ENCODE results near the gene TSTD1. TPM values are rescaled to one million over a fixed set of nuclear protein-coding genes. Genes with fewer than 3 reads are reported as not detected.
A peak's percentile ranks its signal among the peaks of the same experiment; 100 is the strongest.
"Not testable (repeated sequence)": the region's sequence is repeated elsewhere in the genome, so short reads cannot be mapped to it uniquely, and the experiment has no call there.

TSTD1 gene
- total RNA-seq, 1 experiment from 2014 or later, result 20.1 TPM

- TF ChIP-seq REST (IDR thresholded peaks at IDR 0.05; ENCODE audit: insufficient read depth in 1 of 2, low read depth in 2 of 2, low read length in 1 of 2) (no peak), CTCF (IDR thresholded peaks at IDR 0.05) (peak; percentile 56)
- peak; percentile 35 for DNase-seq (ENCODE audit: low read depth, low spot score)
- H3K27ac ChIP-seq (ENCODE audit: low read length), result no peak overlapping the region
- H3K4me3 ChIP-seq (ENCODE audit: low read depth in 2 of 2, low read length in 2 of 2), result no peak overlapping the region
- no TSS peak for BruUV-seq (replicated peaks)
- ChIA-PET CTCF (interaction anchor here (0.7 to 1.1 kb wide), 3 partner anchors 106 to 322 kb away, joined by 3 to 15 read pairs (median 10); no protein-coding TSS in a partner anchor), POLR2A (no interaction called here)
- no peaks in the 10 kb centered on the region for H3K27me3 ChIP-seq (ENCODE audit: control insufficient read depth, insufficient read depth, low read length)
- in situ Hi-C loops (cut with HindIII; ENCODE audit: low pct_unique_long_range_greater_than_20kb, low sequenced_read_pairs), result no loop called here
- ATAC-seq, result peak; percentile 62
- no peaks in the 10 kb centered on the region for H3K36me3 ChIP-seq (ENCODE audit: control insufficient read depth, insufficient read depth, low read length)
- no peaks in the 10 kb centered on the region for H3K4me1 ChIP-seq (ENCODE audit: control insufficient read depth, insufficient read depth, low read length)
- no peaks in the 10 kb centered on the region for H3K9me3 ChIP-seq (ENCODE audit: control insufficient read depth, insufficient read depth, low read depth, low read length)
- intact Hi-C loops (cut with micrococcal nuclease; ENCODE audit: unreplicated experiment), result no loop called here
Measured at GRCh38 chr1:160993544-160994193, 45.1 kb downstream of the TSTD1 start.

- H3K27ac ChIP-seq (ENCODE audit: low read length); H3K27me3 ChIP-seq (ENCODE audit: control insufficient read depth, insufficient read depth, low read length); H3K9me3 ChIP-seq (ENCODE audit: control insufficient read depth, insufficient read depth, low read depth, low read length); H3K4me1 ChIP-seq (ENCODE audit: control insufficient read depth, insufficient read depth, low read length); in situ Hi-C loops (cut with HindIII; ENCODE audit: low pct_unique_long_range_greater_than_20kb, low sequenced_read_pairs); intact Hi-C loops (cut with micrococcal nuclease; ENCODE audit: unreplicated experiment); DNase-seq (ENCODE audit: low read depth, low spot score); H3K4me3 ChIP-seq (ENCODE audit: low read depth in 2 of 2, low read length in 2 of 2); ATAC-seq; BruUV-seq (replicated peaks); H3K36me3 ChIP-seq (ENCODE audit: control insufficient read depth, insufficient read depth, low read length): not testable (repeated sequence)
- CTCF ChIA-PET, result interaction anchor here (0.8 kb wide), 1 partner anchor 353 kb away, joined by 6 read pairs; no protein-coding TSS in a partner anchor
- POLR2A ChIA-PET, result interaction anchor here (0.7 kb wide), 1 partner anchor 268 kb away, joined by 11 read pairs; no protein-coding TSS in a partner anchor
Measured at GRCh38 chr1:160992036-160992435, 46.7 kb downstream of the TSTD1 start.

Other genes starting within 250 kb of the TSTD1 start
- 0.10 TPM for gene LY9, start 242.8 kb downstream of the TSTD1 start, total RNA-seq (2021; ENCODE audit: unreplicated experiment)
- gene CD244, start 176.1 kb downstream of the TSTD1 start, total RNA-seq (2021; ENCODE audit: unreplicated experiment), result not detected
- gene ITLN1, start 153.8 kb downstream of the TSTD1 start, total RNA-seq (2021; ENCODE audit: unreplicated experiment), result not detected
- gene ITLN2, start 84.2 kb downstream of the TSTD1 start, total RNA-seq (2021; ENCODE audit: unreplicated experiment), result not detected
- gene F11R, start 17.8 kb downstream of the TSTD1 start, total RNA-seq (2021; ENCODE audit: unreplicated experiment), result 63.0 TPM
- gene USF1, start 7.0 kb upstream of the TSTD1 start, total RNA-seq (2021; ENCODE audit: unreplicated experiment), result 57.7 TPM
- gene ARHGAP30, start 30.9 kb upstream of the TSTD1 start, total RNA-seq (2021; ENCODE audit: unreplicated experiment), result 0.36 TPM
- not detected for gene NECTIN4, start 50.6 kb upstream of the TSTD1 start, total RNA-seq (2021; ENCODE audit: unreplicated experiment)
- 7.6 TPM for gene KLHDC9, start 59.4 kb upstream of the TSTD1 start, total RNA-seq (2021; ENCODE audit: unreplicated experiment)
- gene PFDN2, start 79.1 kb upstream of the TSTD1 start, total RNA-seq (2021; ENCODE audit: unreplicated experiment), result 98.6 TPM
- gene NIT1, start 79.1 kb upstream of the TSTD1 start, total RNA-seq (2021; ENCODE audit: unreplicated experiment), result 31.3 TPM
- gene DEDD, start 93.7 kb upstream of the TSTD1 start, total RNA-seq (2021; ENCODE audit: unreplicated experiment), result 42.5 TPM
- 127 TPM for gene UFC1, start 115.0 kb upstream of the TSTD1 start, total RNA-seq (2021; ENCODE audit: unreplicated experiment)
- 41.9 TPM for gene USP21, start 120.5 kb upstream of the TSTD1 start, total RNA-seq (2021; ENCODE audit: unreplicated experiment)
- 20.6 TPM for gene PPOX, start 127.5 kb upstream of the TSTD1 start, total RNA-seq (2021; ENCODE audit: unreplicated experiment)
- gene B4GALT3, start 138.5 kb upstream of the TSTD1 start, total RNA-seq (2021; ENCODE audit: unreplicated experiment), result 28.6 TPM
- gene ADAMTS4, start 160.1 kb upstream of the TSTD1 start, total RNA-seq (2021; ENCODE audit: unreplicated experiment), result 0.26 TPM
- gene NDUFS2, start 163.4 kb upstream of the TSTD1 start, total RNA-seq (2021; ENCODE audit: unreplicated experiment), result 94.9 TPM
- 0.77 TPM for gene FCER1G, start 176.3 kb upstream of the TSTD1 start, total RNA-seq (2021; ENCODE audit: unreplicated experiment)
- 1.4 TPM for gene APOA2, start 184.7 kb upstream of the TSTD1 start, total RNA-seq (2021; ENCODE audit: unreplicated experiment)
- 9.2 TPM for gene TOMM40L, start 187.1 kb upstream of the TSTD1 start, total RNA-seq (2021; ENCODE audit: unreplicated experiment)
- gene NR1I3, start 199.2 kb upstream of the TSTD1 start, total RNA-seq (2021; ENCODE audit: unreplicated experiment), result not detected
- not detected for gene PCP4L1, start 219.8 kb upstream of the TSTD1 start, total RNA-seq (2021; ENCODE audit: unreplicated experiment)